Hypothalamus (tissue), 51 donors: Measurements from ENCODE around the gene ATXN7L1.

Experiments used
- DNase-seq, 51 donors: peaks; one replicate each; lab custom pipeline; 2025; lab: John Stamatoyannopoulos, UW

Gene ATXN7L1

DNA sequence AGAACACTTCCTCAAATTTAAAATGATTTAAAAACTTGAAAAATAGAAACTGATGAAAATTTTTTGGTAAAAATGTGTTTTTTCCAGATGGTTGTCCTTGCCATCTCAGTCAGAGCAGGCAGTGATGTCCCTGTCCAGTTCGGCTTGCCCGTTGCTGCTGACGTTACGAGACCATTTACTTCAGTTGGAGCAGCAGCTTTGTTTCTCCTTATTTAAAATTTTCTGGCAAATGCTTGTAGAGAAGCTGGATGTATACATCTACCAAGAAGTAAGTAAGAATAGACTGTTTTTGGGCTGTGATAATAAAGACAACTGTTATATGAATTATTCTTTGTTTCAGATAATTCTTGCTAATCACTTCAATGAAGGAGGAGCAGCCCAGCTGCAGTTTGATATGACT lies 311.2 kb downstream of the ATXN7L1 start:
- DNase-seq, result peak in 9 of 51 donors; percentile 2 to 20 (median 10)

DNA sequence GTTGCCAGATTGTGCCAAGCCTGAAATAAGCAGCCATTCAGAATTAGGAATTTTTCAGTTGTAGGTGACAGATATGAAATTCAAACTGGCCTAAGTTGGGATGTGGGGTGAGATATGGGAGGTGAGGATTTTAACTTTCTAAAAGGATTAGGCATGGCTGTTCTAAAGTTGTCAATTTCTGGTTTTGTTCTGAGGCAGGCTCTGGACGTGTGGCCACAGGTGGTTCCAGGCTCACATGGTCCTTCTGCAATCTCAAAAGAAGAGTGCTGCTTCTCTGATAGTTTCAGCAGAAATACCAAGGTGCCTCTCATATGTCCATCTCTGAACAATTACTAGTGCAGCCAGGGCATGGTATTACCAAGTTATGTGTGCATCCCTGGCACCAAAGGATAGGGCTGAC lies 316.5 kb downstream of the ATXN7L1 start:
- no peak for DNase-seq
